ACC112 (cell line): ENCODE measurements around the gene MICALL2.

Source experiments
- H2AFZ ChIP-seq: fragments of 200-600 bp; sonication (generic); one replicate; pipeline ENCODE4 v1.6.0; 2017; ENCODE audit warnings: antibody characterized with exemption, low read length; ENCODE audit not compliant: unreplicated experiment
- H3K27ac ChIP-seq: fragments of 200-600 bp; sonication (generic); 2 replicates; pipeline ENCODE4 v1.5.1; 2014; ENCODE audit warnings: low read depth, mild to moderate bottlenecking, antibody characterized with exemption, low read length, moderate library complexity
- H3K27me3 ChIP-seq: fragments of 200-600 bp; sonication (generic); 2 replicates; pipeline ENCODE4 v1.6.1; 2014; ENCODE audit warnings: mild to moderate bottlenecking, antibody characterized with exemption, low read length, moderate library complexity, mixed read lengths; ENCODE audit not compliant: insufficient read depth
- H3K36me3 ChIP-seq: fragments of 200-600 bp; sonication (generic); 2 replicates; pipeline ENCODE4 v1.6.1; 2016; ENCODE audit warnings: mild to moderate bottlenecking, antibody characterized with exemption, low read length, moderate library complexity, mixed read lengths; ENCODE audit not compliant: insufficient read depth
- H3K4me1 ChIP-seq: fragments of 200-600 bp; sonication (generic); one replicate; pipeline ENCODE4 v1.6.1; 2016; ENCODE audit warnings: low read length, mixed read lengths; ENCODE audit not compliant: insufficient read depth, unreplicated experiment, control insufficient read depth
- H3K4me3 ChIP-seq: fragments of 200-600 bp; sonication (generic); 2 replicates; pipeline ENCODE4 v1.5.1; 2014; ENCODE audit warnings: mild to moderate bottlenecking, low read depth, low read length
- H3K79me2 ChIP-seq: fragments of 200-600 bp; sonication (generic); one replicate; pipeline ENCODE4 v1.6.0; 2016; ENCODE audit warnings: low read length; ENCODE audit not compliant: control insufficient read depth, unreplicated experiment, insufficient read depth

Gene MICALL2

GRCh38 chr7:1492640-1493039 lies 33.4 kb upstream of the MICALL2 start:
- H3K27me3 ChIP-seq, result no peaks in the 10 kb centered on the region

GRCh38 chr7:1492221-1492620 lies 33.0 kb upstream of the MICALL2 start:
- no peaks in the 10 kb centered on the region for H3K27me3 ChIP-seq
- H3K36me3 ChIP-seq, result peaks cover 7% of the 10 kb centered on the region; the same call in 1 of the 2 replicates
- no peak overlapping the region for H2AFZ ChIP-seq
- no peaks in the 10 kb centered on the region for H3K4me1 ChIP-seq
- no peak overlapping the region for H3K4me3 ChIP-seq
- H3K79me2 ChIP-seq, result no peaks in the 10 kb centered on the region
- H3K27ac ChIP-seq, result no peak overlapping the region

More at GRCh38 chr7:1492640-1493039, 33.4 kb upstream of the MICALL2 start:
- H3K27ac ChIP-seq, result no peak overlapping the region
- no peaks in the 10 kb centered on the region for H3K4me1 ChIP-seq
- H3K36me3 ChIP-seq, result peaks cover 7% of the 10 kb centered on the region; the same call in 1 of the 2 replicates
- no peak overlapping the region for H2AFZ ChIP-seq
- no peak overlapping the region for H3K4me3 ChIP-seq
- no peaks in the 10 kb centered on the region for H3K79me2 ChIP-seq

GRCh38 chr7:1490837-1491236 lies 31.6 kb upstream of the MICALL2 start:
- H3K4me1 ChIP-seq, result no peaks in the 10 kb centered on the region
- no peaks in the 10 kb centered on the region for H3K27me3 ChIP-seq
- no peak overlapping the region for H3K4me3 ChIP-seq
- H2AFZ ChIP-seq, result no peak overlapping the region
- peaks cover 5% of the 10 kb centered on the region; the same call in 1 of the 2 replicates for H3K36me3 ChIP-seq
- no peaks in the 10 kb centered on the region for H3K79me2 ChIP-seq
- H3K27ac ChIP-seq, result no peak overlapping the region

GRCh38 chr7:1489336-1489735 lies 30.1 kb upstream of the MICALL2 start:
- Histone ChIP-seq H3K4me3 (no peak overlapping the region), H3K79me2 (no peaks in the 10 kb centered on the region), H3K36me3 (peaks cover 5% of the 10 kb centered on the region; the same call in 1 of the 2 replicates), H2AFZ (no peak overlapping the region), H3K27me3 (no peaks in the 10 kb centered on the region), H3K27ac (no peak overlapping the region), H3K4me1 (no peaks in the 10 kb centered on the region)

GRCh38 chr7:1488016-1488415 lies 28.7 kb upstream of the MICALL2 start:
- Histone ChIP-seq H3K27me3 (no peaks in the 10 kb centered on the region), H3K4me1 (no peaks in the 10 kb centered on the region), H3K27ac (no peak overlapping the region), H3K4me3 (no peak overlapping the region), H3K79me2 (no peaks in the 10 kb centered on the region), H3K36me3 (peaks cover 5% of the 10 kb centered on the region; the same call in 1 of the 2 replicates), H2AFZ (no peak overlapping the region)

GRCh38 chr7:1487466-1487865 lies 28.2 kb upstream of the MICALL2 start:
- Histone ChIP-seq H3K27me3 (no peaks in the 10 kb centered on the region), H3K27ac (no peak overlapping the region), H3K36me3 (peaks cover 5% of the 10 kb centered on the region; the same call in 1 of the 2 replicates)

GRCh38 chr7:1486571-1486970 lies 27.3 kb upstream of the MICALL2 start:
- no peaks in the 10 kb centered on the region for H3K79me2 ChIP-seq
- no peaks in the 10 kb centered on the region for H3K27me3 ChIP-seq
- peaks cover 5% of the 10 kb centered on the region; the same call in 1 of the 2 replicates for H3K36me3 ChIP-seq
- H3K27ac ChIP-seq, result no peak overlapping the region
- no peak overlapping the region for H3K4me3 ChIP-seq
- H2AFZ ChIP-seq, result no peak overlapping the region
- no peaks in the 10 kb centered on the region for H3K4me1 ChIP-seq

More at GRCh38 chr7:1487466-1487865, 28.2 kb upstream of the MICALL2 start:
- Histone ChIP-seq H2AFZ (no peak overlapping the region), H3K4me1 (no peaks in the 10 kb centered on the region), H3K79me2 (no peaks in the 10 kb centered on the region), H3K4me3 (no peak overlapping the region)

GRCh38 chr7:1485156-1485555 lies 25.9 kb upstream of the MICALL2 start:
- H3K79me2 ChIP-seq, result no peaks in the 10 kb centered on the region
- no peaks in the 10 kb centered on the region for H3K27me3 ChIP-seq
- no peak overlapping the region for H2AFZ ChIP-seq
- no peaks in the 10 kb centered on the region for H3K4me1 ChIP-seq
- no peaks in the 10 kb centered on the region for H3K36me3 ChIP-seq
- no peak overlapping the region for H3K4me3 ChIP-seq
- H3K27ac ChIP-seq, result no peak overlapping the region

- Histone ChIP-seq H3K27me3 (no peaks in the 10 kb centered on the region), H3K4me1 (no peaks in the 10 kb centered on the region), H3K79me2 (no peaks in the 10 kb centered on the region), H2AFZ (no peak overlapping the region), H3K4me3 (no peak overlapping the region), H3K36me3 (no peaks in the 10 kb centered on the region), H3K27ac (no peak overlapping the region)
These were observed 25.3 kb upstream of the MICALL2 start for GRCh38 chr7:1484569-1484968.

- H3K79me2 ChIP-seq, result no peaks in the 10 kb centered on the region
- H3K36me3 ChIP-seq, result no peaks in the 10 kb centered on the region
- H3K27ac ChIP-seq, result no peak overlapping the region
- no peak overlapping the region for H2AFZ ChIP-seq
- H3K4me1 ChIP-seq, result no peaks in the 10 kb centered on the region
- H3K27me3 ChIP-seq, result no peaks in the 10 kb centered on the region
- no peak overlapping the region for H3K4me3 ChIP-seq
These were observed 24.6 kb upstream of the MICALL2 start for GRCh38 chr7:1483536-1484505.

GRCh38 chr7:1483079-1483478 lies 23.8 kb upstream of the MICALL2 start:
- no peak overlapping the region for H2AFZ ChIP-seq
- H3K4me3 ChIP-seq, result no peak overlapping the region
- no peaks in the 10 kb centered on the region for H3K27me3 ChIP-seq
- no peaks in the 10 kb centered on the region for H3K79me2 ChIP-seq
- no peak overlapping the region for H3K27ac ChIP-seq
- no peaks in the 10 kb centered on the region for H3K36me3 ChIP-seq
- no peaks in the 10 kb centered on the region for H3K4me1 ChIP-seq
